Ishikawa (cell line): ENCODE data around the gene TMEM132D.

ENCODE experiments used
- CEBPB ChIP-seq: IDR thresholded peaks from 2 replicates; pipeline ENCODE4 v1.6.1; 2012
- CREB1 ChIP-seq: IDR thresholded peaks from 2 replicates; pipeline ENCODE4 v1.6.1; 2012; ENCODE audit warnings: low read depth
- EGR1 ChIP-seq: IDR thresholded peaks from 2 replicates; pipeline ENCODE4 v1.6.1; 2012
- EP300 ChIP-seq: IDR thresholded peaks from 2 replicates; pipeline ENCODE4 v1.6.1; 2012; ENCODE audit warnings: borderline replicate concordance
- FOXM1 ChIP-seq: IDR thresholded peaks from 2 replicates; pipeline ENCODE4 v1.6.1; 2012; ENCODE audit warnings: low read depth, borderline replicate concordance
- MAX ChIP-seq: IDR thresholded peaks from 2 replicates; pipeline ENCODE4 v1.6.1; 2012
- NFIC ChIP-seq: IDR thresholded peaks from 2 replicates; pipeline ENCODE4 v1.6.1; 2012
- RAD21 ChIP-seq: IDR thresholded peaks from 2 replicates; pipeline ENCODE4 v1.6.1; 2012; ENCODE audit warnings: low read depth
- TAF1 ChIP-seq: IDR thresholded peaks from 2 replicates; pipeline ENCODE4 v1.6.1; 2012; ENCODE audit warnings: low read depth, mild to moderate bottlenecking
- TCF12 ChIP-seq: IDR thresholded peaks from 2 replicates; pipeline ENCODE4 v1.6.1; 2012; ENCODE audit warnings: low read depth
- TEAD4 ChIP-seq: IDR thresholded peaks from 2 replicates; pipeline ENCODE4 v1.6.1; 2012
- USF1 ChIP-seq: IDR thresholded peaks from 2 replicates; pipeline ENCODE4 v1.6.1; 2012
- YY1 ChIP-seq: IDR thresholded peaks from 2 replicates; pipeline ENCODE4 v1.6.1; 2012; ENCODE audit warnings: low read depth
- ZBTB7A ChIP-seq: IDR thresholded peaks from 2 replicates; pipeline ENCODE4 v1.6.1; 2012; ENCODE audit warnings: low read depth
- TF ChIP-seq, protein P1 (sequence below): IDR thresholded peaks from 2 replicates; pipeline ENCODE4 v1.6.1; 2012; ENCODE audit warnings: low read depth, mild to moderate bottlenecking

Gene TMEM132D

GRCh38 chr12:129617849-129618248 is 286.0 kb downstream of the TMEM132D start:
- TF ChIP-seq YY1 (no peak), NFIC (no peak), MAX (no peak), RAD21 (no peak), CEBPB (no peak), EP300 (no peak), TCF12 (no peak), USF1 (no peak), TAF1 (no peak), TEAD4 (no peak), FOXM1 (no peak), CREB1 (no peak), EGR1 (no peak), ZBTB7A (no peak)
- TF ChIP-seq, protein P1, sequence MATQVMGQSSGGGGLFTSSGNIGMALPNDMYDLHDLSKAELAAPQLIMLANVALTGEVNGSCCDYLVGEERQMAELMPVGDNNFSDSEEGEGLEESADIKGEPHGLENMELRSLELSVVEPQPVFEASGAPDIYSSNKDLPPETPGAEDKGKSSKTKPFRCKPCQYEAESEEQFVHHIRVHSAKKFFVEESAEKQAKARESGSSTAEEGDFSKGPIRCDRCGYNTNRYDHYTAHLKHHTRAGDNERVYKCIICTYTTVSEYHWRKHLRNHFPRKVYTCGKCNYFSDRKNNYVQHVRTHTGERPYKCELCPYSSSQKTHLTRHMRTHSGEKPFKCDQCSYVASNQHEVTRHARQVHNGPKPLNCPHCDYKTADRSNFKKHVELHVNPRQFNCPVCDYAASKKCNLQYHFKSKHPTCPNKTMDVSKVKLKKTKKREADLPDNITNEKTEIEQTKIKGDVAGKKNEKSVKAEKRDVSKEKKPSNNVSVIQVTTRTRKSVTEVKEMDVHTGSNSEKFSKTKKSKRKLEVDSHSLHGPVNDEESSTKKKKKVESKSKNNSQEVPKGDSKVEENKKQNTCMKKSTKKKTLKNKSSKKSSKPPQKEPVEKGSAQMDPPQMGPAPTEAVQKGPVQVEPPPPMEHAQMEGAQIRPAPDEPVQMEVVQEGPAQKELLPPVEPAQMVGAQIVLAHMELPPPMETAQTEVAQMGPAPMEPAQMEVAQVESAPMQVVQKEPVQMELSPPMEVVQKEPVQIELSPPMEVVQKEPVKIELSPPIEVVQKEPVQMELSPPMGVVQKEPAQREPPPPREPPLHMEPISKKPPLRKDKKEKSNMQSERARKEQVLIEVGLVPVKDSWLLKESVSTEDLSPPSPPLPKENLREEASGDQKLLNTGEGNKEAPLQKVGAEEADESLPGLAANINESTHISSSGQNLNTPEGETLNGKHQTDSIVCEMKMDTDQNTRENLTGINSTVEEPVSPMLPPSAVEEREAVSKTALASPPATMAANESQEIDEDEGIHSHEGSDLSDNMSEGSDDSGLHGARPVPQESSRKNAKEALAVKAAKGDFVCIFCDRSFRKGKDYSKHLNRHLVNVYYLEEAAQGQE = no peak

GRCh38 chr12:129615001-129615400 is 288.8 kb downstream of the TMEM132D start:
- TF ChIP-seq ZBTB7A (no peak), CREB1 (no peak), FOXM1 (no peak), TCF12 (no peak), USF1 (no peak), YY1 (no peak), TAF1 (no peak), RAD21 (no peak), MAX (no peak)
- TF ChIP-seq, protein P1 = no peak

DNA sequence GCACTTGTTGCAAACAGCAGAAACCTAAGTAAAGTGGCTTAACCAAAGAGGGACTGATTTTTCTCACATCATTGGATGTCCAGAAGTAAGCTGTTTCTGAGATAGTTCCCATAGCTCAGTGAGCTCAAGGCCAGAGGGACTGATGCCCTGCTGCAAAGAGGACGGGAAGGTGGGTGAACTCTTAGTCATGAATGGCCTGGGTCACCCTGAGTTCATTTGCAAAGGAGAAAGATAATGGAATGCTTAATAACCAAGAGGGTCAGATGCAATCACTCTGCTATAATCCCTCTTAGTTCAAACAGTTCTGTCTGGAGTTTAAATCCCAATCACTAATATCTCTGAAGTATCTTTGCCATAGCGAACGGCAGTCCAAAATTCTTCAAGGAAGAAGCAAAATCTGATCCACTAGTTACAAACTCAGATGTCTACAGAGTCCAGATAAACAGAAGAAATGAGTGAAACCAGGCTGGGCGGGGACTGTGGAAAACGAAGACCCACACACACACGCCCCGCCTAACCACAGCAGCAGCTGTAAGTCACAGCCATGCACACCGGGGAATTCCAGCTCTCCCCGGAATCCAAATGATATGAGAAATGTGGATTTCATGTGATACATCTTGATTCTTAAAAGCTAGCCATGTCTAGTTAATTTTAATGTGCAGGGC is 289.5 kb downstream of the TMEM132D start:
- no peak for TF ChIP-seq NFIC
- TF ChIP-seq YY1 = no peak

- TF ChIP-seq USF1 (no peak), ZBTB7A (no peak), CEBPB (no peak), TCF12 (no peak), MAX (no peak), TAF1 (no peak), RAD21 (no peak), TEAD4 (no peak), NFIC (no peak), CREB1 (no peak), FOXM1 (no peak), EP300 (no peak), YY1 (no peak), EGR1 (no peak)
- TF ChIP-seq, protein P1 = no peak
These were observed 290.5 kb downstream of the TMEM132D start for GRCh38 chr12:129613314-129613713.
